ENCODE results near the gene LIMS2.

LIMS2 gene

GRCh38 chr2:127611076-127611925 lies 64.0 kb downstream of the LIMS2 start:
- TF ChIP-seq CTCF (IDR thresholded peaks at IDR 0.05; ENCODE audit: extremely low read depth, missing control alignments): no peak
- no peak for DNase-seq (ENCODE audit: low spot score)

- TF ChIP-seq CTCF (IDR thresholded peaks at IDR 0.05; ENCODE audit: extremely low read depth, missing control alignments): no peak
- no peak for DNase-seq (ENCODE audit: low spot score)
Measured at GRCh38 chr2:127610561-127610960, 64.8 kb downstream of the LIMS2 start.

- no peak for DNase-seq (ENCODE audit: low spot score)
- no peak for TF ChIP-seq CTCF (IDR thresholded peaks at IDR 0.05; ENCODE audit: extremely low read depth, missing control alignments)
Measured at GRCh38 chr2:127609818-127610217, 65.5 kb downstream of the LIMS2 start.

- TF ChIP-seq CTCF (IDR thresholded peaks at IDR 0.05; ENCODE audit: extremely low read depth, missing control alignments): no peak
- DNase-seq (ENCODE audit: low spot score): no peak
Measured at GRCh38 chr2:127609031-127609751, 66.1 kb downstream of the LIMS2 start.

GRCh38 chr2:127608061-127609030 lies 67.0 kb downstream of the LIMS2 start:
- no peak for DNase-seq (ENCODE audit: low spot score)
- TF ChIP-seq CTCF (IDR thresholded peaks at IDR 0.05; ENCODE audit: extremely low read depth, missing control alignments): no peak

- no peak for DNase-seq (ENCODE audit: low spot score)
Measured at GRCh38 chr2:127607399-127607908, 67.9 kb downstream of the LIMS2 start.

More at GRCh38 chr2:127607399-127607908, 67.9 kb downstream of the LIMS2 start:
- no peak for TF ChIP-seq CTCF (IDR thresholded peaks at IDR 0.05; ENCODE audit: extremely low read depth, missing control alignments)
